ENCODE measurements around the gene PRCC.

Gene PRCC

DNA sequence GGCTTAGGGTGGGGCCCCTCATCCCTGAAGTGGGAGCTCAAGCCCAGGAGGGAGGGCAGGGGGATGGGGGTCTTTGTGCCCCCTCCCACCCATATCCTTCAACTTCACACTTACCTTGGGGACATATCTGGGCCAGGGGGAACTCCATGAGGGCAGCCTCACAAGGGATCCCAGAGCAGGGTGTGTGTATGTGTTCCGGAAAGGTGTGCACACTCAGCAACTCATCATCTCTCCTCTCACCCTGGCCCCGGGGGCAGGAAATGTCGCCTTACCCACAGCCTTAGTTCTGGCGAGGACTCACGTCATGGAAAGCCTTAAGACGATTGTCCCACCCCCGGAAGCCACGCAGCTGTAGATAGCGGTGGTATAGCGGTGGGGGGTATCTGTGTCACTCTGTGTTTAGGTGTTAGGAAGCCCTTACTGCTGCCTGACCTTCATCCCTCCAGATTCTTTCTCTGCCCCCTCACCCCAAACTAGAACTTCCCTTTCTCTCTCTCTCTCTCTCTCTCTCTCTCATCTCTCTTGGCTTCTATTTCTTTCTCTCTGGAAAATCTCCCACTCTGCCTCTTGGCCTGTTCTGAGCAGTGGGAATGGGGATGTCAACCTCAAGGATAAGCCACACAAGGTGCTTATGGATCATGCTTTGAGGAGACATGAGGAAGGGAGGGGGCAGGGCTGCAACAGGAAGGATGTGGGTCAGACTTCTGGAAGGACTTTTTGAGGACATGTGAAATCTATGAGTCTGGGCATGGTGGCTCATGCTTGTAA, 49.4 kb downstream of the PRCC start, which contains the start of gene SH2D2A:
TSS of gene SH2D2A (minus strand) at position 288 of the 768 bp plus-strand sequence. CDS start at position 148, 140 bp downstream.
- H3K4me3 ChIP-seq (ENCODE audit: low read depth, low read length): peak within 1 kb of the TSS; percentile 26
- TF ChIP-seq, protein P1, sequence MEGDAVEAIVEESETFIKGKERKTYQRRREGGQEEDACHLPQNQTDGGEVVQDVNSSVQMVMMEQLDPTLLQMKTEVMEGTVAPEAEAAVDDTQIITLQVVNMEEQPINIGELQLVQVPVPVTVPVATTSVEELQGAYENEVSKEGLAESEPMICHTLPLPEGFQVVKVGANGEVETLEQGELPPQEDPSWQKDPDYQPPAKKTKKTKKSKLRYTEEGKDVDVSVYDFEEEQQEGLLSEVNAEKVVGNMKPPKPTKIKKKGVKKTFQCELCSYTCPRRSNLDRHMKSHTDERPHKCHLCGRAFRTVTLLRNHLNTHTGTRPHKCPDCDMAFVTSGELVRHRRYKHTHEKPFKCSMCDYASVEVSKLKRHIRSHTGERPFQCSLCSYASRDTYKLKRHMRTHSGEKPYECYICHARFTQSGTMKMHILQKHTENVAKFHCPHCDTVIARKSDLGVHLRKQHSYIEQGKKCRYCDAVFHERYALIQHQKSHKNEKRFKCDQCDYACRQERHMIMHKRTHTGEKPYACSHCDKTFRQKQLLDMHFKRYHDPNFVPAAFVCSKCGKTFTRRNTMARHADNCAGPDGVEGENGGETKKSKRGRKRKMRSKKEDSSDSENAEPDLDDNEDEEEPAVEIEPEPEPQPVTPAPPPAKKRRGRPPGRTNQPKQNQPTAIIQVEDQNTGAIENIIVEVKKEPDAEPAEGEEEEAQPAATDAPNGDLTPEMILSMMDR (IDR thresholded peaks at IDR 0.05; ENCODE audit: borderline replicate concordance, insufficient read depth, low read depth, low read length): no peak

DNA sequence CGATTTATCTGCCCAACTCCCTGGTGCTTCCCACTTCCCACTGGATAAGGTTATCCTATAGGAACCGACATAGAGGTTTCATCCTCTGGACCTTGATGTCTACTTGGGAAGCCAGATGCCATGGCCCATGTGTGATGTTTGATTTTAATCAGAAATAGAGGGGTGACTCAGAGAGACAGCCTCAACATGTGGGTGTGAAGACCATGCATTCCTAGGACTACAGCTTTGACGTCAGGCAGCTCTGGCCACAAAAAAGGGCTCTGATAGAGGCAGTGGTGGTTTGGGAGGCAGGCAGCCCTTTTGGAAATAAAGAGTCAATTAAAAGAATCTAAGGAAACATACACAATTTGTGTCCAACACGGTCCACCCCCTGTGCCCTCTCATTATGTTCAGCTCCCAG, 54.5 kb downstream of the PRCC start:
- TF ChIP-seq, protein P1 (IDR thresholded peaks at IDR 0.05; ENCODE audit: borderline replicate concordance, insufficient read depth, low read depth, low read length): no peak
- H3K4me3 ChIP-seq (ENCODE audit: low read depth, low read length): no peak overlapping the region

DNA sequence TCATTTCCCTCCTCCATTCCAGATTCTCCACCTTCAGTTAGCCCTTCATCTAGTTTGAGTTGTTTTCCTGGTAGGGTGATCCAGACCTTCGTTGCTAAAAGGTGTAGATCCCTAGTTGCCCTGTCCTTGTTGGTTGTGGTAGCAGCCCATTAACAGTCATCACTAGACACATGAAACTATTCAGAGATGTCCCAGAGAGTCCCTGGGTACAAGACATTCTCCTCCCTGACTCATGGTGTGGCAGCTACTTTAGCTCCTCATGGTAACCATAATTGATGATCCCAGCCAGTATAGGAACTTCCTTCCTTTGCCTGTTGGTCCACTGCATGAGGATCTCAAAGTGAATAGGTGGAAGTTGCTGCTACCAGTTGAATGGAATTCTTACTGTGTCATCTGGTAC, 55.3 kb downstream of the PRCC start:
- TF ChIP-seq, protein P1 (IDR thresholded peaks at IDR 0.05; ENCODE audit: borderline replicate concordance, insufficient read depth, low read depth, low read length): no peak
- H3K4me3 ChIP-seq (ENCODE audit: low read depth, low read length): no peak overlapping the region

DNA sequence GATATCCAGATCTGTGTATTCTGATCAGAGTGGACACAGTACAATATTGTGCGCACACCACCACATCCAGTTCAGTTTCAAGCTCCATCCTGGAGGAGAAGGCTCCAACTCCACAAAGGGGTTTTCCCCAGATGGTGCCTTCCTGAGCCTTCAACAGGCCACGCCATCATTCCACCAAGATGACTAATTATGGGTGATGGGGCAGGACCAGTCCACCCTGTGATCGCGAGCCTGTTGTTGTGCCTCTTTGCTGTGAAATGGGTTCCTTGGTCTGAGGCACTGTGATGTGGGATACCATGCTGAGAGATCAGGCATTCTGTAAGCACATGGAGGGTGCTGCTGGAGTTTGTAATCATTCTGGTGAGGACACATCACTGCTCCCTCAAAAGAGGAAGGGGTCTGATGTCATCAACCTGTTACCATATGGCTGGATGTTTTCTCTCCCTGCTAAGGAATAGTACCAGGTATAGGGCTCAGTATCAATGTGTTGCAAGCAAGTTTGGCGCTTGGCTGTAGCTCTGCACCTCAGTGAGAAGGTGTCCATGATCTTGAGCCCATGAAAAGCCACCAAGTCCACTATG, 56.0 kb downstream of the PRCC start:
- TF ChIP-seq, protein P1 (IDR thresholded peaks at IDR 0.05; ENCODE audit: borderline replicate concordance, insufficient read depth, low read depth, low read length): no peak
- H3K4me3 ChIP-seq (ENCODE audit: low read depth, low read length): no peak overlapping the region

DNA sequence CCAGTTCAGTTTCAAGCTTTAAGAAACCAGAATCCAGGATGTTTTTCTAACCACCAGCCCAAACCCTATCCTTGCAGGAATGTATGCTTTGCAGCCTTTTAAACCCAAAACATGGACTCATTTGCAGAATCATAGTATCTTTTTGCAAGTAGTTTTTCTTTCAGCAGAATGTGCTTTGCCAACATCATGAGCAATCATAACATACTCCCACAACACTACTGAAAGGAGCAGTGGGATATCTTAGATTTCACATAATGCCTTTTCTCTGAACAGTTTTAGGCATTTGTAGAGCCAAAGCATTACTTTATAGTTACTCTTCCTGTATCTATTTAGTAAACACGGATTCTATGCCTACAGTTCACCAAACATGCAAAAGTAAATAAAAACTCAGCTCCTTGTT, 59.3 kb downstream of the PRCC start:
- TF ChIP-seq, protein P1 (IDR thresholded peaks at IDR 0.05; ENCODE audit: borderline replicate concordance, insufficient read depth, low read depth, low read length): no peak
- H3K4me3 ChIP-seq (ENCODE audit: low read depth, low read length): no peak overlapping the region

DNA sequence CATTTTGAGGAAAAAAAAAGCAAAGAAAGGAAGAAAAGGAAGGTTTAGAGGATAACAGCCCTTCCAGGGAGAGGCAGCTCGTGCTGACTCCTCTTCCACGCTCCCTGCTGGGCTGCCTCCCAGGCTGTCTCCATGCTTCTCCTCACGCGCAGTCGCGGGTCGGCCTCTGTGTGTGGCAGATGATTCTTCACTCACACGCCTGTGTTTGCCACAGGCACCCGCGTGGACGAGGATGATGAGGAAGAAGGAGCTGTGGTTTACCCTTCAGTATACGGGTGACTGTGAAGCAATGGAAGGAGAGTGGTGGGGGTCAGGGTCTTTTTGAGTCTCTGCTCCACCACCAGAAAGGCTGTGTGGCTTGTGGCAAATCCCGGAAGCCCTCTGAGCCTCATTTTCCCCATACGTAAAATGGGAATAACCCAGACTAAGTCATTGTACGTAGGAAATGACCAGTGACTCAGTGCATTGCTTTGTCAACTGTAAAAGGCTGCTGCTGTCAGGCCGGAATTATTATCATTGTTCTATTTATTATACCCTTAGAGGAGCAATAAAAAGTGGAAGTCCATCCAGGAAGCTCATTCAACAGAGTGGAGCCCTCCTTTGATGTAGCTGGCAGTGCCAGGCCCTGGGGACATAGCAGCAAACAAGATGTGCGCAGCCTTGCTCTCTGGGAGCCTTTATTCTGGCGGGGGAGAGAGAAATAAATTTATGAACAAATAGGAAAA, 61.2 kb downstream of the PRCC start:
- no peak overlapping the region for H3K4me3 ChIP-seq (ENCODE audit: low read depth, low read length)
- TF ChIP-seq, protein P1 (IDR thresholded peaks at IDR 0.05; ENCODE audit: borderline replicate concordance, insufficient read depth, low read depth, low read length): no peak
